Heart left ventricle (tissue), 16 donors: Measurements from ENCODE around the gene ENGASE. TPM values are rescaled to one million over a fixed set of nuclear protein-coding genes. Genes with fewer than 3 reads are reported as not detected.

ENCODE experiments used
- ATAC-seq, 4 donors: fragments of 200-7000 bp; cut with Tn5 transposase; one replicate each; pipeline ENCODE4 v1.9.1; 2020 to 2022; ENCODE audit warnings: moderate library complexity in 4 of 4, mild to moderate bottlenecking in 3 of 4, moderate number of reproducible peaks in 1 of 4
- DNase-seq, 5 donors: peaks; one replicate each; pipeline ENCODE4 v3.0.0-alpha.2; 2020
- H3K27ac ChIP-seq, 12 donors: fragments of 200-600 bp; sonication (generic) in 4 of 12; one replicate each; pipeline versions ENCODE4 v1.5.0 to v1.8.0; 2016 to 2022; ENCODE audit warnings: mild to moderate bottlenecking in 2 of 12
- H3K27me3 ChIP-seq, 9 donors: fragments of 200-600 bp; sonication (generic) in 2 of 9; one replicate each; pipeline versions ENCODE4 v1.5.1 to v1.8.0; 2016 to 2022; ENCODE audit warnings: mild to moderate bottlenecking in 3 of 9
- H3K36me3 ChIP-seq, 9 donors: fragments of 200-600 bp; sonication (generic) in 2 of 9; one replicate each; pipeline versions ENCODE4 v1.5.0 to v1.8.0; 2018 to 2022; ENCODE audit warnings: mild to moderate bottlenecking in 2 of 9
- H3K4me1 ChIP-seq, 12 donors: fragments of 200-600 bp; sonication (generic) in 4 of 12; one replicate each; pipeline versions ENCODE4 v1.5.0 to v1.8.0; 2016 to 2022; ENCODE audit warnings: mild to moderate bottlenecking in 3 of 12
- H3K4me3 ChIP-seq, 12 donors: fragments of 200-600 bp; sonication (generic) in 4 of 12; one replicate each; pipeline versions ENCODE4 v1.5.0 to v1.8.0; 2017 to 2022; ENCODE audit warnings: mild to moderate bottlenecking in 9 of 12, moderate library complexity in 4 of 12
- H3K9me3 ChIP-seq, 12 donors: fragments of 200-600 bp; sonication (generic) in 4 of 12; one replicate each; pipeline versions ENCODE4 v1.5.0 to v1.8.0; 2016 to 2022; ENCODE audit warnings: mild to moderate bottlenecking in 1 of 12
- CTCF ChIP-seq, 12 donors: fragments of 200-600 bp; sonication (generic) in 4 of 12; IDR thresholded peaks; one replicate each; pipeline versions ENCODE4 v1.5.0 to v1.8.0; 2018 to 2022; ENCODE audit warnings: antibody characterized with exemption in 12 of 12, mild to moderate bottlenecking in 5 of 12
- POLR2A ChIP-seq, 2 donors: fragments of 450-650 bp; IDR thresholded peaks; one replicate each; pipeline ENCODE4 v1.6.1; 2017; ENCODE audit warnings: antibody characterized with exemption in 2 of 2, mild to moderate bottlenecking in 2 of 2, moderate library complexity in 2 of 2
- WGBS, 4 donors: extraction: QIAGEN DNeasy Blood & Tissue Kit in 2 of 4; methylation state at CpG; one replicate each; pipeline versions ENCODE4 v1.1.5 to v1.1.7; 2013 to 2018; 5-methylcytosine and 5-hydroxymethylcytosine counted together
- intact Hi-C, 10 donors: fragments of 100-400 bp; cut with DNase I; formaldehyde crosslinking; loops; one replicate each; pipeline versions ENCODE4 v1.11.1 to v1.14.2; 2022
- polyA plus RNA-seq, 2 donors: library from polyadenylated mRNA; stranded (reverse); fragments of 200-250 nt; gene quantifications; one replicate each; pipeline ENCODE4 v1.2.3, GENCODE V29; 2013
- total RNA-seq, 9 donors: library from RNA; depleted of rRNA in 2 of 9; stranded (reverse); fragments of >200 nt in 2 of 9; fragmentation: NEBNext Ultra II Directional in 3 of 9; extraction: Animal tissue kit (Norgen Biotek cat#: 25700) in 3 of 9; gene quantifications; one replicate each; pipeline versions ENCODE4 v1.1.0 to v1.2.4, GENCODE V29; 2016 to 2023
- donor health status: ischemic (EF 13 %, LVEDD 7.1; RV severe dilation, severe dysfunction).
- donor health status: healthy with polysubstance abuse.
- donor health status: DM: no; HTN: yes; CAD: no.
- donor health status: DM: no; HTN: no; CAD: no.
- donor health status: ischemic (EF 25% LVEDD 6.9; RV normal size, moderate dysfunction).
- donor health status: ischemic (EF 25% LVEDD 5.7; RV mildly dilated, moderate dysfunction).
- donor health status: healthy.
- donor health status: DM: yes; HTN: yes; CAD: no.
- donor health status: ischemic (EF 35%, LVEDD 5.7; RV mildly dilated, moderate dysfunction).
- donor health status: nonischemic (EF 11% LVEDD 7.7; RV severe dilation, severe dysfunction).
- donor health status: DM: yes; HTN: yes; CAD: no.
- donor health status: PGD.
- donor health status: ischemic (EF 29% LVEDD 5.4; RV normal size, mild dysfunction).
- donor health status: nonischemic (EF 23%, LVEDD 6.1; RV moderate dilation, normal function).

Gene ENGASE
- total and polyA plus RNA-seq, 11 donors = 6.2 to 42.0 (median 23.5) TPM

DNA sequence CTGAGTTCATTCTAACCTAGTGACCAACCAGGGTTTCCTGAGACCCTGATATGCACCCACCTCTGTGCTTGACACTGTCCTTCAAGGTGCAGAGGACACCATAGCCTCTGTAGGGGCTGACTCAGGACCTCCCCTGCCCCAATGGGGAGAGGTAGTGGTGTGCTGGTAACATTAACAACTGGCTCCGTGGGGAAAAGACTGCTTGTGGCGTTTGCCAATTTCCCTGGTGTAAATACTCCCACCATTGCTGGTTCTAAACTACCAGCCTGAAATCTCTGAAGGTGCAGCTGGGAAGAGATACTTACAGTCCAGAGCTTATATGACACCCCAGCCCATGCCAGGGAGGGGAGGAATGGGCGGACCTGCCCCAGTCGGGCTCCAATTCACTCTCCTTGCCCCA lies 54.9 kb downstream of the ENGASE start:
- H3K27me3 ChIP-seq = peaks cover 5 to 61% (median 16%) of the 10 kb centered on the region in 9 donors

DNA sequence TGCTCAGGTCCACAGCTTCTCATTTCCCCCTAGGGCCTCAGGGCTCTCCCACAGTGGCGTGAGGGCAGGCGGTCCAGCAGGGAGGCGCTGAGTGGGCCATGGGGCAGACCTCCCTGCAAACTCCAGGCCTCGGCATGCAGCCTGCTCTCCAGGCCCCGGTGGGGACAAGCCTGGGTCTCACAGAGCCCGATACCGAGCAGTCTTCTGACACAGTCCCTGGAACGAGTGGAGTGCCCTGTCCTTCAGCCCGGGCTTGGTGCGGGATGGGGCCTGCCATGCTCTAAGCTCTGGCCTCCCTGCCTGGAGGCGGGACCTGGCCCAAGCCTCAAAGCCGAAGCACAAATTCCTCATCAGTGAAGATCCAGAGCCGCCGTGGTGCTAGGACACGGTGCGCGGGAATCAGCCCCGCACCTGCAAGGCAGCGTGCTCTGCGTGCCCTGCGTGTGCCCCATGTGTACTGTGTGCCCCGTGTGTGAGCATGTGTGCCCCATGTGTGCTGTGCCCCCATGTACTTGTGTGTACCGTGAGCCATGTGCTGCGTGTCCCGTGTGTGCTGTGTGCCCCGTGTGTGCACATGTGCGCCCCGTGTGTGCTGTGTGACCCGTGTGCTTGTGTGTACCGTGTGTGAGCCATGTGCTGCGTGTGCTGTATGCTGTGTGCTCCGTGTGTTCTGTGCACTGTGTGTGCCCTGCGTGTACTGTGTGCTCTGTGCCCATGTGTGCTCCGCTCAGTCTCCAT lies 56.1 kb downstream of the ENGASE start:
- TF ChIP-seq CTCF (IDR thresholded peaks at IDR 0.05) (no peak), POLR2A (IDR thresholded peaks at IDR 0.05) (no peak)
- no peak overlapping the region for H3K4me3 ChIP-seq
- WGBS, 4 donors = 85 to 87% (median 87%) methylated on average over 25 to 34 of the region's 34 CpGs
- no peaks in the 10 kb centered on the region for H3K9me3 ChIP-seq
- no peak for DNase-seq
- no peaks in the 10 kb centered on the region for H3K36me3 ChIP-seq
- H3K27me3 ChIP-seq = peaks cover 8 to 65% (median 15%) of the 10 kb centered on the region in 9 donors
- intact Hi-C loops = no loop called here
- H3K27ac ChIP-seq = no peak overlapping the region
- ATAC-seq = peak in 1 of 4 donors; percentile 12
- H3K4me1 ChIP-seq = no peaks in the 10 kb centered on the region

More for the DNA sequence above, 54.9 kb downstream of the ENGASE start:
- no peak for DNase-seq
- no peaks in the 10 kb centered on the region for H3K4me1 ChIP-seq
- 78 to 85% (median 82%) methylated on average over 2 to 4 of the region's 4 CpGs for whole genome bisulfite sequencing, 4 donors
- no peak for TF ChIP-seq CTCF (IDR thresholded peaks at IDR 0.05)
- TF ChIP-seq POLR2A (IDR thresholded peaks at IDR 0.05) = no peak
- H3K9me3 ChIP-seq = no peaks in the 10 kb centered on the region
- intact Hi-C loops = no loop called here
- no peak for ATAC-seq
- H3K36me3 ChIP-seq = no peaks in the 10 kb centered on the region
- no peak overlapping the region for H3K4me3 ChIP-seq
- H3K27ac ChIP-seq = no peak overlapping the region

DNA sequence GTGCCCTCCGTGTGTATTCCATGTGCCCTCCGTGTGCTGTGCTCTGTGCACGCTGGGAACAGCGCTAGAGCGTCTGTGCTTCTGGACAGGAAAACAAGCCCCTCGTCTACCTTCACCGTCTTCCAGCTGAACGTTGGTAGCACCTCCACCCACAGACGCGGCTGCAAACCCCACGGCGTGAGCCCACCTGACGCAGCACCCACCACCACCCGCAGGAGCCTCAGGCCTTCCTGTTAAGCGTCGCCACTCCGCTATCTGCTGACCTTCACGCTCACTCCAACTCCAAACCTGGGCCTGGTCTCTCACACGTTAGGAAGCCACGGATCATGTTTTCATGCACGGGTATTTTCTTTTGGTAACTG lies 56.6 kb downstream of the ENGASE start:
- intact Hi-C loops = no loop called here
- 80 to 83% (median 81%) methylated on average over 21 of the region's 21 CpGs for WGBS, 4 donors
- ATAC-seq = no peak
- H3K27ac ChIP-seq = no peak overlapping the region
- DNase-seq = no peak
- no peak overlapping the region for H3K4me3 ChIP-seq
- H3K9me3 ChIP-seq = no peaks in the 10 kb centered on the region
- H3K36me3 ChIP-seq = no peaks in the 10 kb centered on the region
- peaks cover 2 to 64% (median 12%) of the 10 kb centered on the region in 9 donors for H3K27me3 ChIP-seq
- TF ChIP-seq POLR2A (IDR thresholded peaks at IDR 0.05) (no peak), CTCF (IDR thresholded peaks at IDR 0.05) (no peak)
- no peaks in the 10 kb centered on the region for H3K4me1 ChIP-seq

DNA sequence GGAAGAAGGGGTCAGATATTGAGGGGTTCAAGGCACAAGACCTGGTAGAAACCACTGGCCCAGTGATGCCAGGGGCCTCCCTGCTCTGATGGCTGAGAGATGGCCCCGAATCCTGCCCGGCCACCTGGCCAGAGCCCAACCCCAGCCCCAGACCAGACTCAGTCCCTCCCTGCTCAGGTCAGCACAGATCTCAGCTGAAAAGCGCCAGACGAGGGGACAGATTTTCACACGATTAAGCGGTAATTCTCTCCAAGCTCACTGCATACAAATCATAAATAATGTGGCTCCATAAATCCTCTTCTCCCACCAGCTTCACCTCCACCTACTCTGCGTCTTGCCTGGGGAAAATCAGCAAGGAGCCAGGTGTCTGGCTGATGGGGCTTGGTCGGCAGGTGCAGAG lies 57.1 kb downstream of the ENGASE start:
- ATAC-seq = no peak
- Histone ChIP-seq H3K4me3 (no peak overlapping the region), H3K27ac (no peak overlapping the region), H3K9me3 (no peaks in the 10 kb centered on the region), H3K27me3 (peaks cover 0 to 63% (median 11%) of the 10 kb centered on the region in 9 donors), H3K4me1 (no peaks in the 10 kb centered on the region), H3K36me3 (no peaks in the 10 kb centered on the region)
- no peak for DNase-seq
- 80 to 91% (median 88%) methylated on average over 7 to 8 of the region's 8 CpGs for WGBS, 4 donors
- intact Hi-C loops = no loop called here
- TF ChIP-seq CTCF (IDR thresholded peaks at IDR 0.05) = no peak
- TF ChIP-seq POLR2A (IDR thresholded peaks at IDR 0.05) = no peak
